Liver (tissue), 9 donors: ENCODE results near the gene SPTB. TPM values are rescaled to one million over a fixed set of nuclear protein-coding genes. Genes with fewer than 3 reads are reported as not detected.

Experiments used
- DNase-seq: peaks from one replicate; pipeline ENCODE4 v3.0.0-alpha.2; 2017; ENCODE audit warnings: low spot score
- H3K27ac ChIP-seq, 2 donors: one replicate each; pipeline ENCODE4 v1.7.0; 2013; ENCODE audit warnings: inconsistent platforms in 2 of 2, low read length in 2 of 2, control low read depth in 1 of 2, low read depth in 1 of 2, mild to moderate bottlenecking in 1 of 2
- H3K27me3 ChIP-seq, 4 donors: one replicate each; pipeline versions ENCODE4 v1.6.1 to v1.7.0; 2013; ENCODE audit warnings: low read length in 3 of 4, inconsistent platforms in 1 of 4, mild to moderate bottlenecking in 1 of 4, moderate library complexity in 1 of 4; ENCODE audit not compliant: control insufficient read depth in 4 of 4, insufficient read depth in 4 of 4
- H3K36me3 ChIP-seq, 4 donors: one replicate each; pipeline versions ENCODE4 v1.6.1 to v1.7.0; 2013; ENCODE audit warnings: low read length in 3 of 4, mild to moderate bottlenecking in 3 of 4, low read depth in 1 of 4, moderate library complexity in 1 of 4; ENCODE audit not compliant: control insufficient read depth in 4 of 4, insufficient read depth in 3 of 4
- H3K4me1 ChIP-seq, 4 donors: one replicate each; pipeline versions ENCODE4 v1.6.1 to v1.7.0; 2013; ENCODE audit warnings: low read length in 3 of 4, mild to moderate bottlenecking in 3 of 4, moderate library complexity in 1 of 4; ENCODE audit not compliant: control insufficient read depth in 4 of 4, insufficient read depth in 4 of 4
- H3K4me3 ChIP-seq, 3 donors: one replicate each; pipeline versions ENCODE4 v1.6.1 to v1.7.0; 2013; ENCODE audit warnings: low read length in 3 of 3, control low read depth in 1 of 3, low read depth in 1 of 3, mild to moderate bottlenecking in 1 of 3
- H3K9ac ChIP-seq, 2 donors: one replicate each; pipeline ENCODE4 v1.7.0; 2013; ENCODE audit warnings: low read length in 2 of 2, mild to moderate bottlenecking in 2 of 2, moderate library complexity in 2 of 2, control low read depth in 1 of 2, low read depth in 1 of 2
- H3K9me3 ChIP-seq, 4 donors: one replicate each; pipeline versions ENCODE4 v1.6.1 to v1.7.0; 2013; ENCODE audit warnings: low read length in 3 of 4; ENCODE audit not compliant: control insufficient read depth in 4 of 4
- EGR1 ChIP-seq, 2 donors: IDR thresholded peaks; 2 replicates each; pipeline ENCODE4 v1.6.1; 2016 to 2018; ENCODE audit warnings: antibody characterized with exemption in 2 of 2, low read depth in 2 of 2
- FOXA1 ChIP-seq: IDR thresholded peaks from 2 replicates; pipeline ENCODE4 v1.6.1; 2016; ENCODE audit warnings: antibody characterized with exemption
- FOXA2 ChIP-seq: IDR thresholded peaks from 2 replicates; pipeline ENCODE4 v1.6.1; 2016; ENCODE audit warnings: antibody characterized with exemption
- GABPA ChIP-seq, 2 donors: IDR thresholded peaks in 1 of 2; conservative IDR thresholded peaks in 1 of 2; 2 replicates each; pipeline ENCODE4 v1.6.1; 2016; ENCODE audit warnings: antibody characterized with exemption in 2 of 2, mild to moderate bottlenecking in 1 of 2, moderate library complexity in 1 of 2
- HNF4A ChIP-seq, 2 donors: conservative IDR thresholded peaks; 2 replicates each; pipeline ENCODE4 v1.6.1; 2016; ENCODE audit warnings: antibody characterized with exemption in 2 of 2, mild to moderate bottlenecking in 2 of 2
- HNF4G ChIP-seq: IDR thresholded peaks from 2 replicates; pipeline ENCODE4 v1.6.1; 2016; ENCODE audit warnings: antibody characterized with exemption
- JUND ChIP-seq, 2 donors: IDR thresholded peaks; 2 replicates each; pipeline ENCODE4 v1.6.1; 2016; ENCODE audit warnings: antibody characterized with exemption in 2 of 2
- NR2F2 ChIP-seq: IDR thresholded peaks from 2 replicates; pipeline ENCODE4 v1.6.1; 2016; ENCODE audit warnings: antibody characterized with exemption
- RAD21 ChIP-seq, 2 donors: IDR thresholded peaks; 2 replicates each; pipeline ENCODE4 v1.6.1; 2016; ENCODE audit warnings: antibody characterized with exemption in 2 of 2, mild to moderate bottlenecking in 2 of 2
- RXRA ChIP-seq, 2 donors: IDR thresholded peaks; 2 replicates each; pipeline ENCODE4 v1.6.1; 2017 to 2018; ENCODE audit warnings: antibody characterized with exemption in 2 of 2, mild to moderate bottlenecking in 1 of 2
- SP1 ChIP-seq: IDR thresholded peaks from 2 replicates; pipeline ENCODE4 v1.6.1; 2018; ENCODE audit warnings: antibody characterized with exemption, mild to moderate bottlenecking
- TAF1 ChIP-seq: conservative IDR thresholded peaks from 2 replicates; pipeline ENCODE4 v1.6.1; 2016; ENCODE audit warnings: antibody characterized with exemption, mild to moderate bottlenecking
- YY1 ChIP-seq: IDR thresholded peaks from 2 replicates; pipeline ENCODE4 v1.6.1; 2016; ENCODE audit warnings: antibody characterized with exemption, mild to moderate bottlenecking
- WGBS: extraction: QIAGEN DNeasy Blood & Tissue Kit; methylation state at CpG from one replicate; pipeline ENCODE4 v1.1.7; 2013; 5-methylcytosine and 5-hydroxymethylcytosine counted together
- polyA plus RNA-seq, 2 donors: library from polyadenylated mRNA; stranded (reverse) in 1 of 2; unstranded in 1 of 2; fragments of 200-250 nt in 1 of 2; fragments of >200 nt in 1 of 2; fragmentation: Nextera tagmentation in 1 of 2; extraction: Ambion mirVana in 1 of 2; gene quantifications; one replicate each; pipeline versions ENCODE4 v1.2.1 to v1.2.3, GENCODE V29; 2013 to 2015
- total RNA-seq, 2 donors: library from RNA; depleted of rRNA; stranded (reverse); fragments of >200 nt; gene quantifications; one replicate each; pipeline ENCODE4 v1.2.3, GENCODE V29; 2014
- TF ChIP-seq, protein P1 (sequence below): IDR thresholded peaks from 2 replicates; pipeline ENCODE4 v1.6.1; 2016; ENCODE audit warnings: antibody characterized with exemption
- TF ChIP-seq, protein P2 (sequence below): IDR thresholded peaks from 2 replicates; pipeline ENCODE4 v1.6.1; 2016; ENCODE audit warnings: antibody characterized with exemption
- TF ChIP-seq, protein P3 (sequence below): fragments of 150-350 bp; IDR thresholded peaks from 2 replicates; pipeline ENCODE4 v1.5.1; 2017; ENCODE audit warnings: improper control_type of control experiment, low read depth, low read length; ENCODE audit not compliant: missing input control
- TF ChIP-seq, protein P4 (sequence below): IDR thresholded peaks from 2 replicates; pipeline ENCODE4 v1.6.1; 2016; ENCODE audit warnings: antibody characterized with exemption
- TF ChIP-seq, protein P5 (sequence below): IDR thresholded peaks from 2 replicates; pipeline ENCODE4 v1.6.1; 2016; ENCODE audit warnings: antibody characterized with exemption, mild to moderate bottlenecking
- donor health status: healthy.
- donor health status: healthy.
- donor health status: healthy.
- donor health status: healthy.
- donor health status: healthy.

The SPTB gene
- total and polyA plus RNA-seq, 4 donors = 0.12 to 332 (median 0.26) TPM

DNA sequence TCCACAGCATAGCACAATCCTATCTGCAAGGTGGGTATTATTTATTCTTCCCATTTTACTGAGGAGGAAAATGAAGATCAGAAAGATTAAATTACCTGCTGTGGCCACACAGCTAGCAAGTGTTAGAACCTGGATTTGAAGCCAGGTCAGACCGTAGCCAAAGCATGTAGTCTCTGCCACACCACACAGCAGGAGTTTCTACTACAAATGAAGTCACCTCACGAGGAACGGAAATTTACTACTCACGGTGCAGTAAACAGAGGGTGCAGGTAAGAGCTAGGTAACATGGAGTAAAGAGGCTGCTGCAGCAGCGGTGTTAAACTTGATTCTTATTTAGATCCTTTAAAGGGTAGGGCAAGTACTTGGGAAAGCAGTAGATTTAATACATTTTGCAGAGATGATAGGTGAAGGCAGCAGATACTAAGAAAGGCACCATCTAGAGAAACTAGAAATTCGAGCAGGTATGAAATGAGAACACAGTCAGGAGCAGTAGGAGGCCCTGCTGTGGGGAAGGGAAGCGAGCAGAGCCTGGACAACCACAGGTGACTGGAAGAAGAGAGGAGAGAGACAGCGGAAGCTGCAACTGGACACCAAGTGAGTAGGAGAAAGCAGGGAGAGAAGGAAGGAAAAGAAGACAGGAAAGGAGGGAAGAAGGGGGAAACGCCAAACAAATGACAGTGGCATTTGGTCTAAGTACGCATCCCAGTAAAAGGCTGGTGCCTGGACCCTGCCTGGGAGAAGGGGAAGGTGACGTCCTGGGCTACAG, 21.5 kb downstream of the SPTB start:
- peaks cover 0 to 2% (median 0%) of the 10 kb centered on the region in 4 donors for H3K27me3 ChIP-seq
- no peaks in the 10 kb centered on the region for H3K4me1 ChIP-seq
- H3K4me3 ChIP-seq = no peak overlapping the region
- TF ChIP-seq EGR1 (IDR thresholded peaks at IDR 0.05; ENCODE audit: low read depth in 2 of 2) = no peak
- TF ChIP-seq, protein P1, sequence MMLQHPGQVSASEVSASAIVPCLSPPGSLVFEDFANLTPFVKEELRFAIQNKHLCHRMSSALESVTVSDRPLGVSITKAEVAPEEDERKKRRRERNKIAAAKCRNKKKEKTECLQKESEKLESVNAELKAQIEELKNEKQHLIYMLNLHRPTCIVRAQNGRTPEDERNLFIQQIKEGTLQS = no peak
- TF ChIP-seq, protein P2, sequence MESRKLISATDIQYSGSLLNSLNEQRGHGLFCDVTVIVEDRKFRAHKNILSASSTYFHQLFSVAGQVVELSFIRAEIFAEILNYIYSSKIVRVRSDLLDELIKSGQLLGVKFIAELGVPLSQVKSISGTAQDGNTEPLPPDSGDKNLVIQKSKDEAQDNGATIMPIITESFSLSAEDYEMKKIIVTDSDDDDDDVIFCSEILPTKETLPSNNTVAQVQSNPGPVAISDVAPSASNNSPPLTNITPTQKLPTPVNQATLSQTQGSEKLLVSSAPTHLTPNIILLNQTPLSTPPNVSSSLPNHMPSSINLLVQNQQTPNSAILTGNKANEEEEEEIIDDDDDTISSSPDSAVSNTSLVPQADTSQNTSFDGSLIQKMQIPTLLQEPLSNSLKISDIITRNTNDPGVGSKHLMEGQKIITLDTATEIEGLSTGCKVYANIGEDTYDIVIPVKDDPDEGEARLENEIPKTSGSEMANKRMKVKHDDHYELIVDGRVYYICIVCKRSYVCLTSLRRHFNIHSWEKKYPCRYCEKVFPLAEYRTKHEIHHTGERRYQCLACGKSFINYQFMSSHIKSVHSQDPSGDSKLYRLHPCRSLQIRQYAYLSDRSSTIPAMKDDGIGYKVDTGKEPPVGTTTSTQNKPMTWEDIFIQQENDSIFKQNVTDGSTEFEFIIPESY = no peak
- no peak for TF ChIP-seq JUND (IDR thresholded peaks at IDR 0.05)
- TF ChIP-seq GABPA (IDR thresholded peaks at IDR 0.05 in 1 of 2, conservative IDR thresholded peaks at IDR 0.05 in 1 of 2) = no peak
- no peak for TF ChIP-seq FOXA2
- TF ChIP-seq FOXA1 = no peak
- TF ChIP-seq RAD21 (IDR thresholded peaks at IDR 0.05) = no peak
- TF ChIP-seq, protein P3, sequence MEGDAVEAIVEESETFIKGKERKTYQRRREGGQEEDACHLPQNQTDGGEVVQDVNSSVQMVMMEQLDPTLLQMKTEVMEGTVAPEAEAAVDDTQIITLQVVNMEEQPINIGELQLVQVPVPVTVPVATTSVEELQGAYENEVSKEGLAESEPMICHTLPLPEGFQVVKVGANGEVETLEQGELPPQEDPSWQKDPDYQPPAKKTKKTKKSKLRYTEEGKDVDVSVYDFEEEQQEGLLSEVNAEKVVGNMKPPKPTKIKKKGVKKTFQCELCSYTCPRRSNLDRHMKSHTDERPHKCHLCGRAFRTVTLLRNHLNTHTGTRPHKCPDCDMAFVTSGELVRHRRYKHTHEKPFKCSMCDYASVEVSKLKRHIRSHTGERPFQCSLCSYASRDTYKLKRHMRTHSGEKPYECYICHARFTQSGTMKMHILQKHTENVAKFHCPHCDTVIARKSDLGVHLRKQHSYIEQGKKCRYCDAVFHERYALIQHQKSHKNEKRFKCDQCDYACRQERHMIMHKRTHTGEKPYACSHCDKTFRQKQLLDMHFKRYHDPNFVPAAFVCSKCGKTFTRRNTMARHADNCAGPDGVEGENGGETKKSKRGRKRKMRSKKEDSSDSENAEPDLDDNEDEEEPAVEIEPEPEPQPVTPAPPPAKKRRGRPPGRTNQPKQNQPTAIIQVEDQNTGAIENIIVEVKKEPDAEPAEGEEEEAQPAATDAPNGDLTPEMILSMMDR = no peak
- no peak for TF ChIP-seq YY1
- TF ChIP-seq TAF1 = no peak
- no peak for TF ChIP-seq SP1
- no peak for TF ChIP-seq RXRA (IDR thresholded peaks at IDR 0.05)
- TF ChIP-seq, protein P4, sequence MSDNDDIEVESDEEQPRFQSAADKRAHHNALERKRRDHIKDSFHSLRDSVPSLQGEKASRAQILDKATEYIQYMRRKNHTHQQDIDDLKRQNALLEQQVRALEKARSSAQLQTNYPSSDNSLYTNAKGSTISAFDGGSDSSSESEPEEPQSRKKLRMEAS = no peak
- TF ChIP-seq HNF4A (conservative IDR thresholded peaks at IDR 0.05) = no peak
- TF ChIP-seq NR2F2 = no peak
- TF ChIP-seq HNF4G = no peak
- TF ChIP-seq, protein P5, sequence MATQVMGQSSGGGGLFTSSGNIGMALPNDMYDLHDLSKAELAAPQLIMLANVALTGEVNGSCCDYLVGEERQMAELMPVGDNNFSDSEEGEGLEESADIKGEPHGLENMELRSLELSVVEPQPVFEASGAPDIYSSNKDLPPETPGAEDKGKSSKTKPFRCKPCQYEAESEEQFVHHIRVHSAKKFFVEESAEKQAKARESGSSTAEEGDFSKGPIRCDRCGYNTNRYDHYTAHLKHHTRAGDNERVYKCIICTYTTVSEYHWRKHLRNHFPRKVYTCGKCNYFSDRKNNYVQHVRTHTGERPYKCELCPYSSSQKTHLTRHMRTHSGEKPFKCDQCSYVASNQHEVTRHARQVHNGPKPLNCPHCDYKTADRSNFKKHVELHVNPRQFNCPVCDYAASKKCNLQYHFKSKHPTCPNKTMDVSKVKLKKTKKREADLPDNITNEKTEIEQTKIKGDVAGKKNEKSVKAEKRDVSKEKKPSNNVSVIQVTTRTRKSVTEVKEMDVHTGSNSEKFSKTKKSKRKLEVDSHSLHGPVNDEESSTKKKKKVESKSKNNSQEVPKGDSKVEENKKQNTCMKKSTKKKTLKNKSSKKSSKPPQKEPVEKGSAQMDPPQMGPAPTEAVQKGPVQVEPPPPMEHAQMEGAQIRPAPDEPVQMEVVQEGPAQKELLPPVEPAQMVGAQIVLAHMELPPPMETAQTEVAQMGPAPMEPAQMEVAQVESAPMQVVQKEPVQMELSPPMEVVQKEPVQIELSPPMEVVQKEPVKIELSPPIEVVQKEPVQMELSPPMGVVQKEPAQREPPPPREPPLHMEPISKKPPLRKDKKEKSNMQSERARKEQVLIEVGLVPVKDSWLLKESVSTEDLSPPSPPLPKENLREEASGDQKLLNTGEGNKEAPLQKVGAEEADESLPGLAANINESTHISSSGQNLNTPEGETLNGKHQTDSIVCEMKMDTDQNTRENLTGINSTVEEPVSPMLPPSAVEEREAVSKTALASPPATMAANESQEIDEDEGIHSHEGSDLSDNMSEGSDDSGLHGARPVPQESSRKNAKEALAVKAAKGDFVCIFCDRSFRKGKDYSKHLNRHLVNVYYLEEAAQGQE = no peak
- no peaks in the 10 kb centered on the region for H3K9me3 ChIP-seq
- WGBS = 73% methylated on average over 11 of the region's 11 CpGs
- no peaks in the 10 kb centered on the region for H3K36me3 ChIP-seq
- no peak overlapping the region for H3K9ac ChIP-seq
- no peak overlapping the region for H3K27ac ChIP-seq
- DNase-seq = no peak
